ENCODE data around the gene RAB27A.

DNA sequence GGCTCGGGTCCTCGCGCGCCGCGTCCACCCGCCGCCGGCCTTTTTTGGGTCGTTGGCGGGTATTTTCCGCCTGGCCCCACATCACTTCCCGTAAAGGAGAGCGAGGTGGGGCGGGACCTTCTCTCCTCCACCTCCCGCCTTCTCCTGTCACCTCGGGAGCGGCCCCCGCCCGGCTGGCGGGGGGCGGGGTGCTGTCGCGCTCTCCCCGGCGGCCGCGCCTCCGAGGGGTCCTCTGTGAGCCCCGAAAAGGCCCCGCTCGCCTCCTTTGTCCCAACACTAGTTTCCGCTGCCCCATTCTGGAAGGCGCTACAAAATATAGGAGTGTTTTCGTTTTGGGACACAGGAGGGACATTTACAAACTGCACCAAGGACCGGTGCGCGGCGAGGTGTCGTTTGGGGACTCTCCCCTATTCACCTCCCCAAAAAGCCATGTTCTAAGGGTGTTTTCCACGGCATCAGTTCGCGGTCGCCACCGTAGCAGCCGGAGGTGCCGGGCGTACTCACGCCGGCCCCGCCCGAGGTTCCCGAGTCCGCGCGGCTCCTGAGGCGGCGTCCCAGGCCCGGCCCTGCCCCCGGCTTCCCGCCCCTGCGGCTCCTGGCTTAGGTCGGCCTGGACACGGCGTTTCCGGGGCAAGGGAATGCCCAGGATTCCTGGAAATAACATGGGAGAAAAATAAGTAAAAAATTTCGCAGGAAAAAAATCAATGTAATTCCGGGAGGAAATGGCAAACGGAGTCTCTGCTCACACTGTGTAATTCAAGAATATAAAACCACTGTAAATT, at the start of gene RAB27A:
- TF ChIP-seq, protein P1, sequence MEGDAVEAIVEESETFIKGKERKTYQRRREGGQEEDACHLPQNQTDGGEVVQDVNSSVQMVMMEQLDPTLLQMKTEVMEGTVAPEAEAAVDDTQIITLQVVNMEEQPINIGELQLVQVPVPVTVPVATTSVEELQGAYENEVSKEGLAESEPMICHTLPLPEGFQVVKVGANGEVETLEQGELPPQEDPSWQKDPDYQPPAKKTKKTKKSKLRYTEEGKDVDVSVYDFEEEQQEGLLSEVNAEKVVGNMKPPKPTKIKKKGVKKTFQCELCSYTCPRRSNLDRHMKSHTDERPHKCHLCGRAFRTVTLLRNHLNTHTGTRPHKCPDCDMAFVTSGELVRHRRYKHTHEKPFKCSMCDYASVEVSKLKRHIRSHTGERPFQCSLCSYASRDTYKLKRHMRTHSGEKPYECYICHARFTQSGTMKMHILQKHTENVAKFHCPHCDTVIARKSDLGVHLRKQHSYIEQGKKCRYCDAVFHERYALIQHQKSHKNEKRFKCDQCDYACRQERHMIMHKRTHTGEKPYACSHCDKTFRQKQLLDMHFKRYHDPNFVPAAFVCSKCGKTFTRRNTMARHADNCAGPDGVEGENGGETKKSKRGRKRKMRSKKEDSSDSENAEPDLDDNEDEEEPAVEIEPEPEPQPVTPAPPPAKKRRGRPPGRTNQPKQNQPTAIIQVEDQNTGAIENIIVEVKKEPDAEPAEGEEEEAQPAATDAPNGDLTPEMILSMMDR (conservative IDR thresholded peaks at IDR 0.05): no peak
- TF ChIP-seq EZH2 (IDR thresholded peaks at IDR 0.05; ENCODE audit: low read depth): no peak

All from PC-9 (cell line).